ENCODE measurements around the gene RAB26.
"Not testable (repeated sequence)": the region's sequence is repeated elsewhere in the genome, so short reads cannot be mapped to it uniquely, and the experiment has no call there.

The RAB26 gene

GRCh38 chr16:2109872-2110271, 38.6 kb upstream of the RAB26 start:
- DNase-seq; H3K27ac ChIP-seq; H3K27me3 ChIP-seq; H3K4me3 ChIP-seq; H3K4me1 ChIP-seq; intact Hi-C loops (cut with DNase I; ENCODE audit: low total_unique reads); H3K9me3 ChIP-seq: not testable (repeated sequence)
- H3K36me3 ChIP-seq = peaks cover 86 to 100% (median 94%) of the 10 kb centered on the region in 3 donors

GRCh38 chr16:2110332-2111008, 38.0 kb upstream of the RAB26 start:
- H3K4me1 ChIP-seq; H3K9me3 ChIP-seq; intact Hi-C loops (cut with DNase I; ENCODE audit: low total_unique reads); H3K27me3 ChIP-seq; H3K27ac ChIP-seq; H3K4me3 ChIP-seq; DNase-seq: not testable (repeated sequence)
- peaks cover 81 to 100% (median 93%) of the 10 kb centered on the region in 3 donors for H3K36me3 ChIP-seq

- intact Hi-C loops (cut with DNase I; ENCODE audit: low total_unique reads); H3K9me3 ChIP-seq; DNase-seq; H3K4me1 ChIP-seq; H3K27me3 ChIP-seq; H3K27ac ChIP-seq; H3K4me3 ChIP-seq: not testable (repeated sequence)
- H3K36me3 ChIP-seq = peaks cover 76 to 100% (median 93%) of the 10 kb centered on the region in 3 donors
Measured at GRCh38 chr16:2111009-2111353, 37.4 kb upstream of the RAB26 start.

- intact Hi-C loops (cut with DNase I; ENCODE audit: low total_unique reads); H3K4me1 ChIP-seq; DNase-seq; H3K4me3 ChIP-seq; H3K9me3 ChIP-seq; H3K27me3 ChIP-seq; H3K27ac ChIP-seq: not testable (repeated sequence)
- peaks cover 69 to 100% (median 91%) of the 10 kb centered on the region in 3 donors for H3K36me3 ChIP-seq
Measured at GRCh38 chr16:2111412-2112335, 36.8 kb upstream of the RAB26 start.

- H3K36me3 ChIP-seq = peaks cover 60 to 98% (median 87%) of the 10 kb centered on the region in 3 donors
- DNase-seq; H3K27me3 ChIP-seq; H3K9me3 ChIP-seq; intact Hi-C loops (cut with DNase I; ENCODE audit: low total_unique reads); H3K4me3 ChIP-seq; H3K27ac ChIP-seq: not testable (repeated sequence)
- peaks cover 0 to 14% (median 12%) of the 10 kb centered on the region in 4 donors for H3K4me1 ChIP-seq
Measured at GRCh38 chr16:2112539-2113106, 35.8 kb upstream of the RAB26 start.

- H3K9me3 ChIP-seq; H3K27ac ChIP-seq; H3K27me3 ChIP-seq; DNase-seq; intact Hi-C loops (cut with DNase I; ENCODE audit: low total_unique reads); H3K4me3 ChIP-seq: not testable (repeated sequence)
- Histone ChIP-seq H3K36me3 (peaks cover 45 to 82% (median 71%) of the 10 kb centered on the region in 3 donors), H3K4me1 (peaks cover 0 to 18% (median 14%) of the 10 kb centered on the region in 4 donors)
Measured at GRCh38 chr16:2114225-2114624, 34.2 kb upstream of the RAB26 start.

GRCh38 chr16:2114885-2115590, 33.4 kb upstream of the RAB26 start:
- DNase-seq; intact Hi-C loops (cut with DNase I; ENCODE audit: low total_unique reads); H3K27ac ChIP-seq; H3K27me3 ChIP-seq; H3K9me3 ChIP-seq; H3K4me3 ChIP-seq: not testable (repeated sequence)
- Histone ChIP-seq H3K4me1 (peaks cover 0 to 21% (median 14%) of the 10 kb centered on the region in 4 donors), H3K36me3 (peaks cover 40 to 74% (median 66%) of the 10 kb centered on the region in 3 donors)

- H3K9me3 ChIP-seq = no peaks in the 10 kb centered on the region
- H3K4me3 ChIP-seq = no peak overlapping the region
- H3K36me3 ChIP-seq = peaks cover 34 to 69% (median 61%) of the 10 kb centered on the region in 3 donors
- no peak overlapping the region for H3K27ac ChIP-seq
- DNase-seq = no peak
- intact Hi-C loops (cut with DNase I; ENCODE audit: low total_unique reads) = no loop called here
- TF ChIP-seq CTCF (IDR thresholded peaks at IDR 0.05) = no peak
- no peaks in the 10 kb centered on the region for H3K27me3 ChIP-seq
- peaks cover 0 to 27% (median 16%) of the 10 kb centered on the region in 4 donors for H3K4me1 ChIP-seq
Measured at GRCh38 chr16:2115591-2115973, 32.8 kb upstream of the RAB26 start.

- peaks cover 26 to 60% (median 52%) of the 10 kb centered on the region in 3 donors for H3K36me3 ChIP-seq
- H3K4me1 ChIP-seq = peaks cover 0 to 34% (median 22%) of the 10 kb centered on the region in 4 donors
- not testable (repeated sequence) for H3K9me3 ChIP-seq
Measured at GRCh38 chr16:2116428-2116827, 32.0 kb upstream of the RAB26 start.

GRCh38 chr16:2117341-2117740, 31.1 kb upstream of the RAB26 start:
- Histone ChIP-seq H3K4me1 (peaks cover 0 to 43% (median 30%) of the 10 kb centered on the region in 4 donors), H3K27ac (peak overlapping the region in 1 of 2 donors; percentile 35), H3K36me3 (peaks cover 18 to 51% (median 43%) of the 10 kb centered on the region in 3 donors)
- H3K9me3 ChIP-seq; H3K27me3 ChIP-seq; H3K4me3 ChIP-seq; intact Hi-C loops (cut with DNase I; ENCODE audit: low total_unique reads); DNase-seq: not testable (repeated sequence)

More at GRCh38 chr16:2116428-2116827, 32.0 kb upstream of the RAB26 start:
- H3K27me3 ChIP-seq; intact Hi-C loops (cut with DNase I; ENCODE audit: low total_unique reads); H3K4me3 ChIP-seq; DNase-seq: not testable (repeated sequence)
- H3K27ac ChIP-seq = peak overlapping the region in 1 of 2 donors; percentile 35

GRCh38 chr16:2117960-2118722, 30.3 kb upstream of the RAB26 start:
- H3K27me3 ChIP-seq; intact Hi-C loops (cut with DNase I; ENCODE audit: low total_unique reads); H3K4me3 ChIP-seq; DNase-seq; H3K9me3 ChIP-seq: not testable (repeated sequence)
- peaks cover 14 to 43% (median 36%) of the 10 kb centered on the region in 3 donors for H3K36me3 ChIP-seq
- H3K27ac ChIP-seq = peak overlapping the region in 1 of 2 donors; percentile 47
- peaks cover 0 to 51% (median 38%) of the 10 kb centered on the region in 4 donors for H3K4me1 ChIP-seq

All from tibial artery (tissue), 4 donors.